ENCODE results near the gene AXL. TPM values are rescaled to one million over a fixed set of nuclear protein-coding genes. Genes with fewer than 3 reads are reported as not detected.

AXL gene
- total RNA-seq, 1 donor from 2014 or later = 5.5 TPM

DNA sequence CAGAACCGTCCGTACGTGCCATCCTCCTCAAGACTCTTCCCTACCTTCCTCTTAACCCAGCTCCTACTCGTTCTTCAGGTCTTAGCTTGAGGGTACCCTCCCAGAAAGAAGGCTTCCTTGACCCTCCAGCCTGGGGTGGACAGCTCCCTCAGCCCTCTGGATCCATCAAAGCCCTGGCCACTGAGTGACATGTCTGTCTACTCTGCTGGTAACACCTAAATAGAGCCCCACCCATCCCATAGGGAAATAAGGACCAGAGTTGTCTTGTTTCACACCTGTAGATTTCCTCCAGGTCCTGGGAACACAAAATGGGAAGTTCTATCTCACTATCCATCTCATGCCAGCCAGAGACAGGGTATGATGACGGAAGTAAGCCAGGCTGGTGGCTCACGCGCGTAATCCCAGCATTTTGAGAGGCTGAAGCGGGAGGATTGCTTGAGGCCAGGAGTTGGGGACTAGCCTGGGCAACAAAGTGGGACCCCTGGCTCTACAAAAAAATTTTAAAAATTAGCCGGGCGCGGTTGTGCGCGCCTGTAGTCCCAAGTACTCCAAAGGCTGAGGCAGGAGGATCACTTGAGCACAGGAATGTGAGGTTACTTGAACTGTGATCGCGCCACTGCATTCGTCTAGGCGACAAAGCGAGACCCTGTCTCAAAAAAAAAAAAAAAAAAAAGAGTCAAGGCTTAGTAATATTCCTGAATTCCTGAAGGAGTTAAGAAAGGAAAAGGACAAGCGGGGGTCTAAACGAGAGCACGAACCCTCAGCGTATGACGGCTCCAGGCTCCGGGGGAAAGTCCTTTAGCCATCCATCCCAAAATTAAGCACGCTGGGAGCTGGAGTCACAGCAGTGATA, 90.4 kb downstream of the AXL start:
- peaks cover 21% of the 10 kb centered on the region for H3K27me3 Mint-ChIP-seq (ENCODE audit: unreplicated experiment)
- peak overlapping the region; percentile 85 for H3K27ac Mint-ChIP-seq (ENCODE audit: unreplicated experiment)
- peaks cover 38% of the 10 kb centered on the region for H3K36me3 Mint-ChIP-seq (ENCODE audit: low read depth, unreplicated experiment)
- H3K4me3 Mint-ChIP-seq (ENCODE audit: unreplicated experiment) = peak overlapping the region; percentile 98
- H3K4me1 Mint-ChIP-seq (ENCODE audit: unreplicated experiment) = peaks cover 55% of the 10 kb centered on the region
- no peak for DNase-seq (ENCODE audit: low spot score)
- TF ChIP-seq, protein P1, sequence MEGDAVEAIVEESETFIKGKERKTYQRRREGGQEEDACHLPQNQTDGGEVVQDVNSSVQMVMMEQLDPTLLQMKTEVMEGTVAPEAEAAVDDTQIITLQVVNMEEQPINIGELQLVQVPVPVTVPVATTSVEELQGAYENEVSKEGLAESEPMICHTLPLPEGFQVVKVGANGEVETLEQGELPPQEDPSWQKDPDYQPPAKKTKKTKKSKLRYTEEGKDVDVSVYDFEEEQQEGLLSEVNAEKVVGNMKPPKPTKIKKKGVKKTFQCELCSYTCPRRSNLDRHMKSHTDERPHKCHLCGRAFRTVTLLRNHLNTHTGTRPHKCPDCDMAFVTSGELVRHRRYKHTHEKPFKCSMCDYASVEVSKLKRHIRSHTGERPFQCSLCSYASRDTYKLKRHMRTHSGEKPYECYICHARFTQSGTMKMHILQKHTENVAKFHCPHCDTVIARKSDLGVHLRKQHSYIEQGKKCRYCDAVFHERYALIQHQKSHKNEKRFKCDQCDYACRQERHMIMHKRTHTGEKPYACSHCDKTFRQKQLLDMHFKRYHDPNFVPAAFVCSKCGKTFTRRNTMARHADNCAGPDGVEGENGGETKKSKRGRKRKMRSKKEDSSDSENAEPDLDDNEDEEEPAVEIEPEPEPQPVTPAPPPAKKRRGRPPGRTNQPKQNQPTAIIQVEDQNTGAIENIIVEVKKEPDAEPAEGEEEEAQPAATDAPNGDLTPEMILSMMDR (IDR thresholded peaks at IDR 0.05; ENCODE audit: unreplicated experiment) = no peak
- no peaks in the 10 kb centered on the region for H3K9me3 Mint-ChIP-seq (ENCODE audit: unreplicated experiment)

- DNase-seq (ENCODE audit: low spot score) = peak; percentile 85
- TF ChIP-seq, protein P1 (IDR thresholded peaks at IDR 0.05; ENCODE audit: unreplicated experiment) = no peak
Observed at GRCh38 chr19:41310033-41310831, 91.2 kb downstream of the AXL start, which contains the start of gene CCDC97. Gene CCDC97, plus strand, starts transcription at chr19:41310172. Its CDS starts 139 bp downstream, at chr19:41310311.

DNA sequence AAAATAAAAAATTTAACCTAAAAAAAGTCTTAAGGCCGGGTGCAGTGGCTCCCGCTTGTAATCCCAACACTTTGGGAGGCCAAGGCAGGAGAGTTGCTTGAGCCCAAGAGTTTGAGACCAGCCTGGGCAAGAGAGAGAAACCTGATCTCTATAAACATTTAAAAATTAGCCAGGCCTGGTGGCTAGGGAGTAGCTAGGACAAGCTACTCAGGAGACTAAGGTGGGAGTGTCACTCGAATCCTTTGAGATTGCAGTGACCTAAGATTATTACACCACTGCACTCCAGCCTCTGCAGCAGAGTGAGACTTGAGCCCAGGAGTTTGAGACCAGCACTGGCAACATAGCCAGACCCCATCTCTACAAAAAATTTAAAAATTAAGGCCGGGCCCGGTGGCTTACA, 92.0 kb downstream of the AXL start:
- no peaks in the 10 kb centered on the region for H3K9me3 Mint-ChIP-seq (ENCODE audit: unreplicated experiment)

More at GRCh38 chr19:41310033-41310831, 91.2 kb downstream of the AXL start, which contains the start of gene CCDC97:
- H3K27ac Mint-ChIP-seq (ENCODE audit: unreplicated experiment) = peak within 1 kb of the TSS; percentile 85
- peaks cover 49% of the 10 kb centered on the region for H3K4me1 Mint-ChIP-seq (ENCODE audit: unreplicated experiment)
- peak within 1 kb of the TSS; percentile 98 for H3K4me3 Mint-ChIP-seq (ENCODE audit: unreplicated experiment)
- H3K27me3 Mint-ChIP-seq (ENCODE audit: unreplicated experiment) = peaks cover 21% of the 10 kb centered on the region
- H3K36me3 Mint-ChIP-seq (ENCODE audit: low read depth, unreplicated experiment) = peaks cover 32% of the 10 kb centered on the region
- no peaks in the 10 kb centered on the region for H3K9me3 Mint-ChIP-seq (ENCODE audit: unreplicated experiment)

More for the DNA sequence above, 92.0 kb downstream of the AXL start:
- Mint-ChIP-seq H3K27me3 (ENCODE audit: unreplicated experiment) (peaks cover 21% of the 10 kb centered on the region), H3K4me3 (ENCODE audit: unreplicated experiment) (no peak overlapping the region), H3K27ac (ENCODE audit: unreplicated experiment) (no peak overlapping the region), H3K36me3 (ENCODE audit: low read depth, unreplicated experiment) (peaks cover 31% of the 10 kb centered on the region), H3K4me1 (ENCODE audit: unreplicated experiment) (peaks cover 49% of the 10 kb centered on the region)
- TF ChIP-seq, protein P1 (IDR thresholded peaks at IDR 0.05; ENCODE audit: unreplicated experiment) = no peak
- DNase-seq (ENCODE audit: low spot score) = no peak

Other genes with a start within 250 kb of the AXL start
- gene CYP2B6, start 227.9 kb upstream of the AXL start, total RNA-seq (ENCODE audit: unreplicated experiment) = not detected
- not detected for gene CYP2A13, start 130.8 kb upstream of the AXL start, total RNA-seq (ENCODE audit: unreplicated experiment)
- not detected for gene CYP2F1, start 104.8 kb upstream of the AXL start, total RNA-seq (ENCODE audit: unreplicated experiment)
- gene CYP2S1, start 26.0 kb upstream of the AXL start, total RNA-seq (ENCODE audit: unreplicated experiment) = 17.5 TPM
- gene HNRNPUL1, start 45.1 kb downstream of the AXL start, total RNA-seq (ENCODE audit: unreplicated experiment) = 259 TPM
- 28.6 TPM for gene CCDC97, start 90.9 kb downstream of the AXL start, total RNA-seq (ENCODE audit: unreplicated experiment)
- gene TGFB1, start 134.7 kb downstream of the AXL start, total RNA-seq (ENCODE audit: unreplicated experiment) = 193 TPM
- gene B9D2, start 144.9 kb downstream of the AXL start, total RNA-seq (ENCODE audit: unreplicated experiment) = 6.8 TPM
- gene TMEM91, start 157.3 kb downstream of the AXL start, total RNA-seq (ENCODE audit: unreplicated experiment) = 7.6 TPM
- gene EXOSC5, start 178.1 kb downstream of the AXL start, total RNA-seq (ENCODE audit: unreplicated experiment) = 15.2 TPM
- gene BCKDHA, start 178.6 kb downstream of the AXL start, total RNA-seq (ENCODE audit: unreplicated experiment) = 25.0 TPM
- gene B3GNT8, start 208.2 kb downstream of the AXL start, total RNA-seq (ENCODE audit: unreplicated experiment) = 10.7 TPM
- 75.5 TPM for gene DMAC2, start 220.7 kb downstream of the AXL start, total RNA-seq (ENCODE audit: unreplicated experiment)
- not detected for gene ERICH4, start 223.9 kb downstream of the AXL start, total RNA-seq (ENCODE audit: unreplicated experiment)